ENCODE data around the gene EHMT1.

EHMT1 gene

DNA sequence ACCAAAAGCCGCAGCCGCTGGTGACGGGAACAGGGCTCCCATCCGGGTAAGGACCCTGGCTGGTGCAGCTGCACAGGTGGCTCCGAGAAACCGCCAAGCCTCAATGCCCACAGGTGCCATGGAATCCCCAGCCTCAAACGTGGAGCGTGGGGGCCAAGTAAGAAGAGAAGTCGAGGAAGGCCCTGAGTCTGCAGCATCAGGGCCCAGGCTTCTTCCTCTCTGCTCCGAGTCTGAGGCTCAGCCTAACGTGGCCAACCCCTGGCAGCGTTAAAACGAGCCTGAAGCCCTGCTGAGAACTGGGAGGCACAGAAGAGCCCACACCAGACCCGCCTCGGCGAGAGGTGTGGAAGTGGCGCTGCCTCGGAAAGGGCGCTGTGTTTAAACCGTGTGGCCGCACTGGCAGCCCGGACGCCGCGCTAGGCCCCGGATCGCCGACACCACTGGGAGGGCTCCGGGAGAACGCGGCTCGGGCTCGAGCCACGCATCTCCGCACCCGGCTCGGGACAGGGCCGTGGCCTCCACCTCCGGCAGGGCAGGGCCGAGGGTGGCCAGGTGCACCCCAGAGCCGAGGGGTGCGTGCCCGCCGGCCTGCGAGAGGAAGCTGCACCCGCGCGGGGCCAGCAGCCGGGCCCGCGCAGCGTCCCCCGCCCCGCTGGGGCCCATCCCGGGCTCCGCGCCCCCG lies 29.2 kb upstream of the EHMT1 start:
- Histone ChIP-seq H3K27me3 (ENCODE audit: control insufficient read depth, insufficient read depth, low read length) (no peaks in the 10 kb centered on the region), H2AFZ (no peak overlapping the region), H3K27ac (no peak overlapping the region), H3K4me2 (ENCODE audit: low read length) (peak overlapping the region; percentile 76), H3K9ac (no peak overlapping the region), H3K36me3 (ENCODE audit: control insufficient read depth, insufficient read depth, low read length) (no peaks in the 10 kb centered on the region), H3K4me3 (ENCODE audit: low read depth, low read length) (peak overlapping the region; percentile 47), H3K9me3 (ENCODE audit: control insufficient read depth, low read length) (no peaks in the 10 kb centered on the region), H3K4me1 (peaks cover 4% of the 10 kb centered on the region), H3K79me2 (no peaks in the 10 kb centered on the region)
- TF ChIP-seq, protein P1, sequence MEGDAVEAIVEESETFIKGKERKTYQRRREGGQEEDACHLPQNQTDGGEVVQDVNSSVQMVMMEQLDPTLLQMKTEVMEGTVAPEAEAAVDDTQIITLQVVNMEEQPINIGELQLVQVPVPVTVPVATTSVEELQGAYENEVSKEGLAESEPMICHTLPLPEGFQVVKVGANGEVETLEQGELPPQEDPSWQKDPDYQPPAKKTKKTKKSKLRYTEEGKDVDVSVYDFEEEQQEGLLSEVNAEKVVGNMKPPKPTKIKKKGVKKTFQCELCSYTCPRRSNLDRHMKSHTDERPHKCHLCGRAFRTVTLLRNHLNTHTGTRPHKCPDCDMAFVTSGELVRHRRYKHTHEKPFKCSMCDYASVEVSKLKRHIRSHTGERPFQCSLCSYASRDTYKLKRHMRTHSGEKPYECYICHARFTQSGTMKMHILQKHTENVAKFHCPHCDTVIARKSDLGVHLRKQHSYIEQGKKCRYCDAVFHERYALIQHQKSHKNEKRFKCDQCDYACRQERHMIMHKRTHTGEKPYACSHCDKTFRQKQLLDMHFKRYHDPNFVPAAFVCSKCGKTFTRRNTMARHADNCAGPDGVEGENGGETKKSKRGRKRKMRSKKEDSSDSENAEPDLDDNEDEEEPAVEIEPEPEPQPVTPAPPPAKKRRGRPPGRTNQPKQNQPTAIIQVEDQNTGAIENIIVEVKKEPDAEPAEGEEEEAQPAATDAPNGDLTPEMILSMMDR (IDR thresholded peaks at IDR 0.05): no peak

GRCh38 chr9:137590123-137590468 lies 28.7 kb upstream of the EHMT1 start:
- Histone ChIP-seq H3K79me2 (no peaks in the 10 kb centered on the region), H3K4me1 (peaks cover 4% of the 10 kb centered on the region), H3K27ac (no peak overlapping the region), H3K4me3 (ENCODE audit: low read depth, low read length) (no peak overlapping the region), H3K27me3 (ENCODE audit: control insufficient read depth, insufficient read depth, low read length) (no peaks in the 10 kb centered on the region), H3K4me2 (ENCODE audit: low read length) (no peak overlapping the region), H3K9me3 (ENCODE audit: control insufficient read depth, low read length) (no peaks in the 10 kb centered on the region), H3K9ac (no peak overlapping the region), H3K36me3 (ENCODE audit: control insufficient read depth, insufficient read depth, low read length) (no peaks in the 10 kb centered on the region), H2AFZ (no peak overlapping the region)
- TF ChIP-seq, protein P1 (IDR thresholded peaks at IDR 0.05): no peak

DNA sequence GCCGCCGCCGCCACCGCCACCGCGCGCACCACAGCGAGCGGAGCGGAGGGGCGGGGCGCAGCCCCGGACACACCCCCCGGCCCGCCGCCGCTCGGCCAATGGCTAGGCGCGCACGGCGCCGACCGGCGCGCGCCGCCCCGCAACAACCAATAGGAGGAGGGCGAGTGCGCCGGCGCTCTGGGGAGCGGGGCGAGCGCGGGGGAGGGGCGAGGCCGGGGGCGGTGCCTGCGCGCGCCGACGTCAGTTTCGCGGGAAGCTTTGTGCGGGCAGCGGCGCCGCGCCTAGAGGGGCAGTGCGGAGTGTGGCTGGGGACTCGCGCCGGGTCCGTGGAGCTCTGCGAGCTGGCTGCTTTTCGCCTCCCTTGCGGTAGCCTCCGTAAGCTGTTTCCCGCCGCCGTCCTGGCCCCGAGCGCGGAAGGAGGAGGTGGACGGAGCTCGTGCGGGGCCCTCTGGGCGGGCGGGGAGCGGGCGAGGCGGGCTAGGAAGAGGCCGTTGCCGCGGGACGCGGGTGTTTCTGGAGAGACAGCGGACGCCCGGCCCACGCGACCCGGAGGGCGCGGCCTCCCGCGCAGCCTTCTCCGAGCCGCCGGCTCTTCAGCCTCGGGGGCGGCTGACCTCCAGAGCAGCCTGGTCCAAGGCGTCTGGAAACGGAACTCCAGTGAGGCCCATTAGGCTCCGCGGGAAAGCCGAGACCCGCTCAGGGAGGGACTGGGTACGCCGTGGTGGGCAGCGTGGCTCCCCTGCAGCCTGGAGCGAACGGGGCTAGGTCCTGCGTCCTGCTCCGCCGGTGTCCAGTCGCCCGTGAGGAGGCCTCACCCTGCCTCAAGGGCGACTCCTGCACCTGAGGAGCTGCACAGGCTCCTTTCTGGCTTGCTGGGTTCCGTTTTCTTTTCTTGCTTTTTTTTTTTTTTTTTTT lies 28.1 kb upstream of the EHMT1 start, which contains the start of gene ZMYND19:
ZMYND19 (minus strand) TSS at position 44 of the 915 bp plus-strand sequence. CDS start 249 bp downstream, outside the sequence.
- Histone ChIP-seq H3K4me2 (ENCODE audit: low read length) (peak within 1 kb of the TSS; percentile 91), H3K36me3 (ENCODE audit: control insufficient read depth, insufficient read depth, low read length) (no peaks in the 10 kb centered on the region), H3K4me1 (peaks cover 4% of the 10 kb centered on the region), H3K79me2 (no peaks in the 10 kb centered on the region), H3K27me3 (ENCODE audit: control insufficient read depth, insufficient read depth, low read length) (no peaks in the 10 kb centered on the region), H3K4me3 (ENCODE audit: low read depth, low read length) (peak within 1 kb of the TSS; percentile 75), H3K9me3 (ENCODE audit: control insufficient read depth, low read length) (no peaks in the 10 kb centered on the region), H3K27ac (no peak within 1 kb of the TSS), H3K9ac (no peak within 1 kb of the TSS), H2AFZ (peak within 1 kb of the TSS; percentile 83)
- TF ChIP-seq, protein P1 (IDR thresholded peaks at IDR 0.05): no peak

DNA sequence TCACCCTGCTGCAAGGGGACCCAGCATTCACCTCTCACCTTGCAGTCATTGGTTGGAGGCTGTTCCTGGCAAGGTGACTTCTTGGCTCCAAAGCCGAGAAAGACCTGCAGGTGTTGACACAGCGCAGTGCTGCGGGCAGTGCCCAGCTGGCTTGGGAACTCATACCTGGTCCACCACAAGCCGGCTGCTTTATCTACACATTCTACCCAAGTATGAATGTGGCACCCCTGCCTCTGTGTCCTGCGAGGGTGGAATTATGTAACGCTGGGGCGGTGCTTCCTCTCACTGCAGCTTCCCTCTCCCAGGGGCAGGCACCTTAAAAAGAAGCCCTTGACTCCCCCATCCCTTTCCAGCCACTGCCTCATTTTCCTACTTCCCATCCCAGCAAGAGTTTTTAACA lies 26.0 kb upstream of the EHMT1 start:
- Histone ChIP-seq H3K4me1 (peaks cover 4% of the 10 kb centered on the region), H3K4me3 (ENCODE audit: low read depth, low read length) (no peak overlapping the region), H3K27ac (no peak overlapping the region), H3K9me3 (ENCODE audit: control insufficient read depth, low read length) (no peaks in the 10 kb centered on the region), H3K4me2 (ENCODE audit: low read length) (no peak overlapping the region), H2AFZ (no peak overlapping the region), H3K27me3 (ENCODE audit: control insufficient read depth, insufficient read depth, low read length) (no peaks in the 10 kb centered on the region), H3K9ac (no peak overlapping the region), H3K36me3 (ENCODE audit: control insufficient read depth, insufficient read depth, low read length) (no peaks in the 10 kb centered on the region), H3K79me2 (no peaks in the 10 kb centered on the region)
- TF ChIP-seq, protein P1 (IDR thresholded peaks at IDR 0.05): no peak
